A549 (cell line): ENCODE data around the gene HHATL. TPM values are rescaled to one million over a fixed set of nuclear protein-coding genes. Genes with fewer than 3 reads are reported as not detected.

Source experiments
- ATAC-seq, 2 experiments: fragments of 200-7000 bp in 1 of 2; fragments of >200 bp in 1 of 2; cut with Nextera tagmentation in 1 of 2; cut with Tn5 transposase in 1 of 2; 3 replicates each; pipeline versions ENCODE4 v1.8.0 to v1.9.1; 2018 to 2020; ENCODE audit warnings: mild to moderate bottlenecking in 1 of 2, moderate library complexity in 1 of 2
- CTCF ChIA-PET: fragments of 300-600 bp; sonication (Branson Sonifier 250); formaldehyde crosslinking; extraction: SDS; loops from one replicate; lab custom pipeline; 2021; ENCODE audit warnings: antibody characterized with exemption, inconsistent platforms; lab: Yijun Ruan, JAX
- POLR2A ChIA-PET: fragments of 350-600 bp; formaldehyde crosslinking; extraction: SDS; loops from one replicate; lab custom pipeline; 2021; ENCODE audit warnings: antibody characterized with exemption, inconsistent platforms; lab: Yijun Ruan, JAX
- DNase-seq, 2 experiments: peaks; one replicate each; pipeline versions ENCODE4 v3.0.0 to v3.0.0-alpha.2; 2011 to 2016; ENCODE audit warnings: low read depth in 1 of 2, low spot score in 1 of 2
- FAIRE-seq: peaks from 2 replicates; lab custom pipeline; 2011; peaks lifted over from hg19 to GRCh38; lab: Jason Lieb, UNC
- H3K27ac ChIP-seq, 2 experiments: fragments of >200 bp; sonication (Bioruptor Twin); formaldehyde crosslinking; 3 replicates each; pipeline ENCODE4 v1.5.1; 2016 to 2017
- H3K4me1 ChIP-seq: fragments of >200 bp; sonication (Bioruptor Twin); formaldehyde crosslinking; 3 replicates; pipeline ENCODE4 v1.6.1; 2016
- H3K4me2 ChIP-seq: fragments of >200 bp; sonication (Bioruptor Twin); formaldehyde crosslinking; 3 replicates; pipeline ENCODE4 v1.6.1; 2016
- H3K4me3 ChIP-seq: fragments of >200 bp; sonication (Bioruptor Twin); formaldehyde crosslinking; 3 replicates; pipeline ENCODE4 v1.5.1; 2016
- H3K9me3 ChIP-seq: fragments of >200 bp; sonication (Bioruptor Twin); formaldehyde crosslinking; 3 replicates; pipeline ENCODE4 v1.6.1; 2016
- BCL3 ChIP-seq: fragments of >200 bp; sonication (Bioruptor Twin); formaldehyde crosslinking; IDR thresholded peaks from 3 replicates; pipeline ENCODE4 v1.6.1; 2016
- CBX8 ChIP-seq: fragments of 200-600 bp; sonication (generic); IDR thresholded peaks from 2 replicates; pipeline ENCODE4 v1.6.1; 2016
- CEBPB ChIP-seq, 2 experiments: fragments of >200 bp in 1 of 2; sonication (Bioruptor Twin) in 1 of 2; formaldehyde crosslinking in 1 of 2; IDR thresholded peaks; 2 replicates each; pipeline ENCODE4 v1.6.1; 2012 to 2016
- CHD2 ChIP-seq: fragments of 150-350 bp; IDR thresholded peaks from 2 replicates; pipeline ENCODE4 v1.6.1; 2014; ENCODE audit warnings: low read length; ENCODE audit not compliant: partially characterized antibody
- E2F6 ChIP-seq: IDR thresholded peaks from 2 replicates; pipeline ENCODE4 v1.6.1; 2012; ENCODE audit warnings: low read depth, borderline replicate concordance
- EP300 ChIP-seq, 2 experiments: fragments of >200 bp; sonication (Bioruptor Twin); formaldehyde crosslinking; IDR thresholded peaks; 2 replicates in 1 of 2; 3 replicates in 1 of 2; pipeline ENCODE4 v1.6.1; 2016 to 2017
- FOSB ChIP-seq: fragments of 250-450 bp; sonication (Bioruptor Pico); IDR thresholded peaks from 2 replicates; pipeline ENCODE4 v1.5.0; 2020; ENCODE audit warnings: mild to moderate bottlenecking, moderate library complexity
- FOSL2 ChIP-seq, 2 experiments: fragments of 450-650 bp in 1 of 2; fragments of >200 bp in 1 of 2; sonication (Bioruptor Twin) in 1 of 2; formaldehyde crosslinking; IDR thresholded peaks; 2 replicates each; pipeline versions ENCODE4 v1.5.0 to v1.6.1; 2016 to 2020; ENCODE audit warnings: mild to moderate bottlenecking in 1 of 2, moderate library complexity in 1 of 2
- FOXS1 ChIP-seq: fragments of 250-450 bp; sonication (Bioruptor Pico); IDR thresholded peaks from 2 replicates; pipeline ENCODE4 v1.5.0; 2020; ENCODE audit warnings: mild to moderate bottlenecking, moderate library complexity
- GATA3 ChIP-seq: IDR thresholded peaks from 2 replicates; pipeline ENCODE4 v1.6.1; 2012; ENCODE audit warnings: borderline replicate concordance
- HEYL ChIP-seq: fragments of 250-450 bp; sonication (Bioruptor Pico); IDR thresholded peaks from 2 replicates; pipeline ENCODE4 v1.8.0; 2021; ENCODE audit warnings: mild to moderate bottlenecking, moderate library complexity
- HOXB13 ChIP-seq: fragments of 250-450 bp; sonication (Bioruptor Pico); IDR thresholded peaks from 2 replicates; pipeline ENCODE4 v1.5.0; 2020; ENCODE audit warnings: low read depth, mild to moderate bottlenecking, moderate library complexity
- HOXB5 ChIP-seq: fragments of 250-450 bp; sonication (Bioruptor Pico); IDR thresholded peaks from 2 replicates; pipeline ENCODE4 v1.5.0; 2020; ENCODE audit warnings: mild to moderate bottlenecking, moderate library complexity
- JUN ChIP-seq, 2 experiments: fragments of >200 bp; sonication (Bioruptor Twin); formaldehyde crosslinking; IDR thresholded peaks; 2 replicates in 1 of 2; 3 replicates in 1 of 2; pipeline ENCODE4 v1.6.1; 2016 to 2017
- JUNB ChIP-seq: fragments of >200 bp; sonication (Bioruptor Twin); formaldehyde crosslinking; IDR thresholded peaks from 2 replicates; pipeline ENCODE4 v1.6.1; 2016
- MAFK ChIP-seq: fragments of 450-650 bp; IDR thresholded peaks from 2 replicates; pipeline ENCODE4 v1.6.1; 2014; ENCODE audit not compliant: partially characterized antibody
- NR3C1 ChIP-seq: fragments of >200 bp; sonication (Bioruptor Twin); formaldehyde crosslinking; IDR thresholded peaks from 3 replicates; pipeline ENCODE4 v1.6.1; 2017
- POLR2A ChIP-seq: IDR thresholded peaks from 2 replicates; pipeline ENCODE4 v1.6.1; 2012; ENCODE audit warnings: mild to moderate bottlenecking, low read length
- RNF2 ChIP-seq: fragments of 200-600 bp; sonication (generic); IDR thresholded peaks from 2 replicates; pipeline ENCODE4 v1.6.1; 2016; ENCODE audit warnings: low read depth, mild to moderate bottlenecking, antibody characterized with exemption, moderate library complexity, borderline replicate concordance
- ZNF302 ChIP-seq: fragments of 250-450 bp; sonication (Bioruptor Pico); IDR thresholded peaks from 2 replicates; pipeline ENCODE4 v1.9.0; 2021; ENCODE audit warnings: inconsistent platforms, mild to moderate bottlenecking, moderate library complexity
- WGBS: methylation state at CpG from one replicate; pipeline ENCODE4 v1.1.6; 2017; ENCODE audit errors: missing lambda C conversion rate; 5-methylcytosine and 5-hydroxymethylcytosine counted together
- polyA plus RNA-seq, 4 experiments: library from polyadenylated mRNA; depleted of rRNA in 3 of 4; stranded (reverse); fragments of >200 nt; fragmentation: RNase III in 1 of 4; extraction: RNeasy Plus Mini Kit Qiagen cat#74134 plus additional on column Dnase treatment in 1 of 4; gene quantifications; 2 replicates in 3 of 4; 3 replicates in 1 of 4; pipeline ENCODE4 v1.2.3, GENCODE V29; 2011 to 2017
- TF ChIP-seq, protein P1 (sequence below): fragments of 450-650 bp; IDR thresholded peaks from 2 replicates; pipeline ENCODE4 v1.6.1; 2014; ENCODE audit warnings: antibody characterized with exemption
- TF ChIP-seq, protein P2 (sequence below): IDR thresholded peaks from 2 replicates; pipeline ENCODE4 v1.6.1; 2012
- TF ChIP-seq, protein P3 (sequence below): fragments of >200 bp; sonication (Bioruptor Twin); formaldehyde crosslinking; IDR thresholded peaks from 2 replicates; pipeline ENCODE4 v1.6.1; 2016
- TF ChIP-seq, protein P4 (sequence below): fragments of 200-600 bp; sonication (generic); IDR thresholded peaks from 2 replicates; pipeline ENCODE4 v1.6.1; 2016; ENCODE audit warnings: antibody characterized with exemption, mild to moderate bottlenecking, moderate library complexity

HHATL gene
- polyA plus RNA-seq, 2 of the 4 experiments (the other 2 are of a cell fraction): not detected

DNA sequence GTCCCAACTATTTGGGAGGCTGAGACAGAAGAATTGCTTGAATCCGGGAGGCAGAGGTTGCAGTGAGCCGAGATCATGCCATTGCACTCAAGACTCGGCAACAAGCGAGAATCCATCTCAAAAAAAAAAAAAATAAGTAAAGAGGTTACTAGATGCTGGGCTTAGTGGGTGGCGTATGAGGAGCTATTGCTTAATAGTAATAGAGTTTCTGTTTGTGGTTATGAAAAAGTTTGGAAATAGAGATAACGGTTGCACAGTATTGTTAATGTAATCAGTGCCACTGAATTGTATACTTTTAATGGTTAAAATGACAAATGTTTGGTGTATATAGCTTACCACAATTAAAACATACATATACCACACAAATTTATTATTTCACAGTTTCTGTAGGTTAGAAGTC lies 14.7 kb upstream of the HHATL start:
- ATAC-seq: no peak
- Histone ChIP-seq H3K4me3 (no peak overlapping the region), H3K4me2 (no peak overlapping the region), H3K9me3 (no peaks in the 10 kb centered on the region), H3K27ac (no peak overlapping the region), H3K4me1 (no peaks in the 10 kb centered on the region)
- 57% methylated on average over 6 of the region's 6 CpGs for WGBS
- TF ChIP-seq JUN (IDR thresholded peaks at IDR 0.05) (no peak), HEYL (no peak), FOSL2 (IDR thresholded peaks at IDR 0.05) (no peak), FOSL2 (CRISPR knock-in tag; IDR thresholded peaks at IDR 0.05) (no peak), BCL3 (no peak), HOXB5 (no peak), JUNB (no peak)
- TF ChIP-seq, protein P1, sequence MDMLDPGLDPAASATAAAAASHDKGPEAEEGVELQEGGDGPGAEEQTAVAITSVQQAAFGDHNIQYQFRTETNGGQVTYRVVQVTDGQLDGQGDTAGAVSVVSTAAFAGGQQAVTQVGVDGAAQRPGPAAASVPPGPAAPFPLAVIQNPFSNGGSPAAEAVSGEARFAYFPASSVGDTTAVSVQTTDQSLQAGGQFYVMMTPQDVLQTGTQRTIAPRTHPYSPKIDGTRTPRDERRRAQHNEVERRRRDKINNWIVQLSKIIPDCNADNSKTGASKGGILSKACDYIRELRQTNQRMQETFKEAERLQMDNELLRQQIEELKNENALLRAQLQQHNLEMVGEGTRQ: no peak
- TF ChIP-seq, protein P2, sequence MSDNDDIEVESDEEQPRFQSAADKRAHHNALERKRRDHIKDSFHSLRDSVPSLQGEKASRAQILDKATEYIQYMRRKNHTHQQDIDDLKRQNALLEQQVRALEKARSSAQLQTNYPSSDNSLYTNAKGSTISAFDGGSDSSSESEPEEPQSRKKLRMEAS: no peak
- ChIA-PET POLR2A (no interaction called here), CTCF (interaction anchor here (0.6 kb wide), 1 partner anchor 30 kb away, joined by 3 read pairs; no protein-coding TSS in a partner anchor)
- FAIRE-seq: no peak
- no peak for DNase-seq

GRCh38 chr3:42714171-42714852 lies 11.7 kb upstream of the HHATL start:
- ATAC-seq: no peak
- Histone ChIP-seq H3K27ac (no peak overlapping the region), H3K4me2 (no peak overlapping the region), H3K9me3 (no peaks in the 10 kb centered on the region), H3K4me3 (no peak overlapping the region)
- 60% methylated on average over 4 of the region's 4 CpGs for WGBS
- TF ChIP-seq CEBPB (IDR thresholded peaks at IDR 0.05) (no peak), GATA3 (no peak), FOXS1 (CRISPR knock-in tag) (no peak), POLR2A (no peak), CBX8 (no peak), EP300 (IDR thresholded peaks at IDR 0.05) (no peak), E2F6 (no peak), CHD2 (no peak), FOSB (CRISPR knock-in tag) (no peak), MAFK (no peak), BCL3 (no peak)
- TF ChIP-seq, protein P3, sequence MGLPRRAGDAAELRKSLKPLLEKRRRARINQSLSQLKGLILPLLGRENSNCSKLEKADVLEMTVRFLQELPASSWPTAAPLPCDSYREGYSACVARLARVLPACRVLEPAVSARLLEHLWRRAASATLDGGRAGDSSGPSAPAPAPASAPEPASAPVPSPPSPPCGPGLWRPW: no peak
- TF ChIP-seq, all 56 proteins: peak for 0
- no peaks in the 10 kb centered on the region for H3K4me1 ChIP-seq
- POLR2A ChIA-PET: no interaction called here
- CTCF ChIA-PET: interaction anchor here (0.6 kb wide), 1 partner anchor 124 kb away, joined by 3 read pairs; the partner anchor contains the start of gene SS18L2
- no peak for FAIRE-seq
- no peak for DNase-seq

- no peak overlapping the region for H3K4me2 ChIP-seq
- ChIA-PET CTCF (no interaction called here), POLR2A (no interaction called here)
- no peak overlapping the region for H3K27ac ChIP-seq
- no peaks in the 10 kb centered on the region for H3K9me3 ChIP-seq
- ATAC-seq (no peak), FAIRE-seq (no peak), DNase-seq (no peak)
- no peaks in the 10 kb centered on the region for H3K4me1 ChIP-seq
- no peak overlapping the region for H3K4me3 ChIP-seq
- 64% methylated on average over 2 of the region's 2 CpGs for WGBS
- TF ChIP-seq HOXB13 (CRISPR knock-in tag): no peak
- TF ChIP-seq NR3C1: no peak
- no peak for TF ChIP-seq CBX8
- TF ChIP-seq, protein P4, sequence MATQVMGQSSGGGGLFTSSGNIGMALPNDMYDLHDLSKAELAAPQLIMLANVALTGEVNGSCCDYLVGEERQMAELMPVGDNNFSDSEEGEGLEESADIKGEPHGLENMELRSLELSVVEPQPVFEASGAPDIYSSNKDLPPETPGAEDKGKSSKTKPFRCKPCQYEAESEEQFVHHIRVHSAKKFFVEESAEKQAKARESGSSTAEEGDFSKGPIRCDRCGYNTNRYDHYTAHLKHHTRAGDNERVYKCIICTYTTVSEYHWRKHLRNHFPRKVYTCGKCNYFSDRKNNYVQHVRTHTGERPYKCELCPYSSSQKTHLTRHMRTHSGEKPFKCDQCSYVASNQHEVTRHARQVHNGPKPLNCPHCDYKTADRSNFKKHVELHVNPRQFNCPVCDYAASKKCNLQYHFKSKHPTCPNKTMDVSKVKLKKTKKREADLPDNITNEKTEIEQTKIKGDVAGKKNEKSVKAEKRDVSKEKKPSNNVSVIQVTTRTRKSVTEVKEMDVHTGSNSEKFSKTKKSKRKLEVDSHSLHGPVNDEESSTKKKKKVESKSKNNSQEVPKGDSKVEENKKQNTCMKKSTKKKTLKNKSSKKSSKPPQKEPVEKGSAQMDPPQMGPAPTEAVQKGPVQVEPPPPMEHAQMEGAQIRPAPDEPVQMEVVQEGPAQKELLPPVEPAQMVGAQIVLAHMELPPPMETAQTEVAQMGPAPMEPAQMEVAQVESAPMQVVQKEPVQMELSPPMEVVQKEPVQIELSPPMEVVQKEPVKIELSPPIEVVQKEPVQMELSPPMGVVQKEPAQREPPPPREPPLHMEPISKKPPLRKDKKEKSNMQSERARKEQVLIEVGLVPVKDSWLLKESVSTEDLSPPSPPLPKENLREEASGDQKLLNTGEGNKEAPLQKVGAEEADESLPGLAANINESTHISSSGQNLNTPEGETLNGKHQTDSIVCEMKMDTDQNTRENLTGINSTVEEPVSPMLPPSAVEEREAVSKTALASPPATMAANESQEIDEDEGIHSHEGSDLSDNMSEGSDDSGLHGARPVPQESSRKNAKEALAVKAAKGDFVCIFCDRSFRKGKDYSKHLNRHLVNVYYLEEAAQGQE: no peak
- TF ChIP-seq RNF2: no peak
- no peak for TF ChIP-seq BCL3
- TF ChIP-seq CHD2: no peak
- TF ChIP-seq FOSB (CRISPR knock-in tag): no peak
- no peak for TF ChIP-seq FOSL2 (IDR thresholded peaks at IDR 0.05)
- no peak for TF ChIP-seq FOSL2 (CRISPR knock-in tag; IDR thresholded peaks at IDR 0.05)
- no peak for TF ChIP-seq ZNF302
These were observed 11.1 kb upstream of the HHATL start for GRCh38 chr3:42713747-42714146.
